Stimulated activated CD8-positive, alpha-beta memory T cell treated with anti-CD3 and anti-CD28 coated beads, Interleukin-15, amount 100 ng/mL, for 4 hours (primary cell): Measurements from ENCODE around the gene NGDN.

Experiments used
- DNase-seq, 2 donors: peaks; one replicate each; pipeline ENCODE4 v3.0.0-alpha.2; 2020; ENCODE audit warnings: low read depth in 2 of 2

The NGDN gene

GRCh38 chr14:23522643-23523198 is 53.2 kb downstream of the NGDN start:
- no peak for DNase-seq

GRCh38 chr14:23523229-23524016 is 53.9 kb downstream of the NGDN start:
- no peak for DNase-seq

GRCh38 chr14:23524954-23525353 is 55.5 kb downstream of the NGDN start:
- DNase-seq, result no peak

GRCh38 chr14:23525611-23526010 is 56.1 kb downstream of the NGDN start:
- DNase-seq, result no peak
